Endodermal cell (in vitro differentiated cells): ENCODE data around the gene AK8. TPM values are rescaled to one million over a fixed set of nuclear protein-coding genes. Genes with fewer than 3 reads are reported as not detected.
"Not testable (repeated sequence)": the region's sequence is repeated elsewhere in the genome, so short reads cannot be mapped to it uniquely, and the experiment has no call there.

Source experiments
- DNase-seq: peaks from one replicate; pipeline ENCODE4 v3.0.0-alpha.2; 2017
- H3K27ac ChIP-seq: 2 replicates; pipeline ENCODE4 v1.5.1; 2013; ENCODE audit warnings: mild to moderate bottlenecking, low read depth, low read length, moderate library complexity
- H3K27me3 ChIP-seq: 2 replicates; pipeline ENCODE4 v1.6.1; 2013; ENCODE audit warnings: mild to moderate bottlenecking, low read length, moderate library complexity; ENCODE audit not compliant: insufficient read depth, control insufficient read depth, poor library complexity, severe bottlenecking
- H3K36me3 ChIP-seq: 2 replicates; pipeline ENCODE4 v1.7.0; 2013; ENCODE audit warnings: mild to moderate bottlenecking, low read length, moderate library complexity; ENCODE audit not compliant: control insufficient read depth, insufficient read depth
- H3K4me1 ChIP-seq: one replicate; pipeline ENCODE4 v1.7.0; 2013; ENCODE audit warnings: low read length; ENCODE audit not compliant: control insufficient read depth, insufficient read depth
- H3K4me3 ChIP-seq: 2 replicates; pipeline ENCODE4 v1.5.1; 2013; ENCODE audit warnings: mild to moderate bottlenecking, low read length, moderate library complexity
- H3K9ac ChIP-seq: 2 replicates; pipeline ENCODE4 v1.6.1; 2013; ENCODE audit warnings: mild to moderate bottlenecking, low read length, moderate library complexity; ENCODE audit not compliant: poor library complexity, severe bottlenecking; ENCODE audit errors: extremely low read depth
- H3K9me3 ChIP-seq: 2 replicates; pipeline ENCODE4 v1.6.1; 2013; ENCODE audit warnings: mild to moderate bottlenecking, low read length, moderate library complexity; ENCODE audit not compliant: control insufficient read depth
- H3K27ac Mint-ChIP-seq: 2 replicates; pipeline ENCODE4 v1.8.0; 2020; ENCODE audit warnings: mixed read lengths
- H3K27me3 Mint-ChIP-seq: 2 replicates; pipeline ENCODE4 v1.8.0; 2021; ENCODE audit warnings: mild to moderate bottlenecking, mixed read lengths; ENCODE audit not compliant: insufficient read depth
- H3K36me3 Mint-ChIP-seq: 2 replicates; pipeline ENCODE4 v1.8.0; 2020; ENCODE audit warnings: low read depth, mixed read lengths
- H3K4me1 Mint-ChIP-seq: 2 replicates; pipeline ENCODE4 v1.8.0; 2020; ENCODE audit warnings: mixed read lengths
- H3K4me3 Mint-ChIP-seq: 2 replicates; pipeline ENCODE4 v1.8.0; 2020; ENCODE audit warnings: mild to moderate bottlenecking, moderate library complexity, mixed read lengths
- H3K9me3 Mint-ChIP-seq: 2 replicates; pipeline ENCODE4 v1.8.0; 2020; ENCODE audit warnings: mild to moderate bottlenecking, mixed read lengths
- WGBS, 2 experiments: methylation state at CpG; one replicate each; pipeline versions ENCODE4 v1.1.5 to v1.1.7; 2013; ENCODE audit warnings: missing lambda C conversion rate in 2 of 2, mixed read lengths in 1 of 2; ENCODE audit not compliant: insufficient coverage in 1 of 2, insufficient read length in 1 of 2; 5-methylcytosine and 5-hydroxymethylcytosine counted together
- total RNA-seq, 2 donors: library from RNA; stranded (reverse); fragmentation: NEBNext Ultra II Directional in 1 of 2; extraction: Animal tissue kit (Norgen Biotek cat#: 25700) in 1 of 2; gene quantifications; 2 replicates in 1 of 2; 3 replicates in 1 of 2; pipeline ENCODE4 v1.2.1, GENCODE V29; 2021
- TF ChIP-seq, protein P1 (sequence below): fragments of 200-600 bp; sonication (generic); conservative IDR thresholded peaks from 2 replicates; pipeline ENCODE4 v1.5.0; 2021; ENCODE audit warnings: antibody characterized with exemption, mild to moderate bottlenecking

AK8 gene
- total RNA-seq, 2 donors from 2014 or later = 1.3 to 2.6 TPM

- H3K36me3 ChIP-seq = no peaks in the 10 kb centered on the region
- no peak overlapping the region for H3K4me3 Mint-ChIP-seq
- H3K9me3 ChIP-seq = no peaks in the 10 kb centered on the region
- DNase-seq = no peak
- no peaks in the 10 kb centered on the region for H3K36me3 Mint-ChIP-seq
- H3K4me1 ChIP-seq = no peaks in the 10 kb centered on the region
- no peak overlapping the region for H3K27ac ChIP-seq
- TF ChIP-seq, protein P1, sequence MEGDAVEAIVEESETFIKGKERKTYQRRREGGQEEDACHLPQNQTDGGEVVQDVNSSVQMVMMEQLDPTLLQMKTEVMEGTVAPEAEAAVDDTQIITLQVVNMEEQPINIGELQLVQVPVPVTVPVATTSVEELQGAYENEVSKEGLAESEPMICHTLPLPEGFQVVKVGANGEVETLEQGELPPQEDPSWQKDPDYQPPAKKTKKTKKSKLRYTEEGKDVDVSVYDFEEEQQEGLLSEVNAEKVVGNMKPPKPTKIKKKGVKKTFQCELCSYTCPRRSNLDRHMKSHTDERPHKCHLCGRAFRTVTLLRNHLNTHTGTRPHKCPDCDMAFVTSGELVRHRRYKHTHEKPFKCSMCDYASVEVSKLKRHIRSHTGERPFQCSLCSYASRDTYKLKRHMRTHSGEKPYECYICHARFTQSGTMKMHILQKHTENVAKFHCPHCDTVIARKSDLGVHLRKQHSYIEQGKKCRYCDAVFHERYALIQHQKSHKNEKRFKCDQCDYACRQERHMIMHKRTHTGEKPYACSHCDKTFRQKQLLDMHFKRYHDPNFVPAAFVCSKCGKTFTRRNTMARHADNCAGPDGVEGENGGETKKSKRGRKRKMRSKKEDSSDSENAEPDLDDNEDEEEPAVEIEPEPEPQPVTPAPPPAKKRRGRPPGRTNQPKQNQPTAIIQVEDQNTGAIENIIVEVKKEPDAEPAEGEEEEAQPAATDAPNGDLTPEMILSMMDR = no peak
- H3K4me1 Mint-ChIP-seq = no peaks in the 10 kb centered on the region
- H3K27me3 Mint-ChIP-seq = peaks cover 22% of the 10 kb centered on the region
- no peak overlapping the region for H3K9ac ChIP-seq
- H3K27ac Mint-ChIP-seq = no peak overlapping the region
- no peaks in the 10 kb centered on the region for H3K9me3 Mint-ChIP-seq
- WGBS, 2 experiments = 91% methylated on average over 5 to 12 of the region's 12 CpGs
- no peak overlapping the region for H3K4me3 ChIP-seq
- H3K27me3 ChIP-seq = no peaks in the 10 kb centered on the region
These were observed 156.4 kb downstream of the AK8 start for GRCh38 chr9:132721661-132722060.

DNA sequence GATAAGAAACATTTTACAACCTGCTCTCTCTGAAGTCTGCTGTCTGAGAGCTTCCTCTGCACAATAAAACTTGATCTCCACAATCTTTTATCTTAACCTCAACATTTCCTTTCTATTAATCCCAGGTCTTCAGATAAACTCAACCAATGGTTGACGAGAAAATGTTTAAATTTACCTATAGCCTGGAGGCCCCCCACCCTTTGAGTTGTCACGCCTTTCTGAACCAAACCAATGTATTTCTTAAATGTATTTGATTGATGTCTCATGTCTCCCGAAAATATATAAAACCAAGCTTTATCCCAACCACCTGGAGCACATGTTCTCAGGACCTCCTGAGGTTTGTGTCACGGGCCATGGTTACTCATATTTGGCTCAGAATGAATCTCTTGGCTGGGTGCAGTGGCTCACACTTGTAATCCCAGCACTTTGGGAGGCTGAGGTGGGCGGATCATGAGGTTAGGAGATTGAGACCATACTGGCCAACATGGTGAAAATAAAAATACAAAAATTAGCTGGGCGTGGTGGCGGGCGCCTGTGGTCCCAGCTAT lies 159.6 kb downstream of the AK8 start:
- H3K36me3 ChIP-seq, H3K9me3 Mint-ChIP-seq, DNase-seq, H3K4me3 ChIP-seq, H3K36me3 Mint-ChIP-seq, H3K27me3 ChIP-seq, H3K27ac ChIP-seq, H3K4me1 Mint-ChIP-seq, H3K27ac Mint-ChIP-seq, H3K4me3 Mint-ChIP-seq, H3K4me1 ChIP-seq, H3K9me3 ChIP-seq, H3K9ac ChIP-seq: not testable (repeated sequence)
- WGBS, 2 experiments = 82 to 95% methylated on average over 5 to 8 of the region's 8 CpGs
- peaks cover 16% of the 10 kb centered on the region for H3K27me3 Mint-ChIP-seq

- no peaks in the 10 kb centered on the region for H3K4me1 Mint-ChIP-seq
- no peak overlapping the region for H3K27ac ChIP-seq
- H3K4me3 ChIP-seq = no peak overlapping the region
- no peaks in the 10 kb centered on the region for H3K36me3 Mint-ChIP-seq
- H3K27me3 Mint-ChIP-seq = peaks cover 16% of the 10 kb centered on the region
- H3K9me3 ChIP-seq = no peaks in the 10 kb centered on the region
- peaks cover 4% of the 10 kb centered on the region for H3K9me3 Mint-ChIP-seq
- TF ChIP-seq, protein P1 = no peak
- H3K36me3 ChIP-seq = no peaks in the 10 kb centered on the region
- DNase-seq = no peak
- H3K27ac Mint-ChIP-seq = no peak overlapping the region
- H3K27me3 ChIP-seq = no peaks in the 10 kb centered on the region
- no peak overlapping the region for H3K9ac ChIP-seq
- WGBS, 2 experiments = 82 to 88% methylated on average over 7 to 13 of the region's 13 CpGs
- no peak overlapping the region for H3K4me3 Mint-ChIP-seq
- no peaks in the 10 kb centered on the region for H3K4me1 ChIP-seq
These were observed 160.6 kb downstream of the AK8 start for GRCh38 chr9:132717326-132717945.

DNA sequence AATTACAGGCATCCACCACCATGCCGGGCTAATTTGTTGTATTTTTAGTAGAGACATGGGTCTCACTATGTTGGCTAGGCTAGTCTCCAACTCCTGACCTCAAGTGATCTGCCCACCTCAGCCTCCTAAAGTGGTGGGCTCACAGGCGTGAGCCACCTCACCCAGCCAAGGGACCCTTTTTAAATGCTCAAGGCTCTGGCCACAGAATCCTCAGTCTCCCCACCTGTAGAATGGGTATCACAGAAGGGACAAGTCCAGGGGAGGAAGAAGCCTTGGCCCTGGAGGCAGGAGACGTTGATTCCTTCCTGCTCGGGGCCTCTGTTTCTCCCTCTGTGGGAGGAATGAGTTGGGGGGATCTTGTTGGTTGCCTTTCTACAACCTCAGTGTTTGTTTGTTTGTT lies 162.1 kb downstream of the AK8 start:
- Mint-ChIP-seq H3K9me3 (peaks cover 4% of the 10 kb centered on the region), H3K36me3 (no peaks in the 10 kb centered on the region), H3K27me3 (peaks cover 16% of the 10 kb centered on the region), H3K4me3 (no peak overlapping the region), H3K4me1 (no peaks in the 10 kb centered on the region), H3K27ac (no peak overlapping the region)
- Histone ChIP-seq H3K9me3 (no peaks in the 10 kb centered on the region), H3K36me3 (no peaks in the 10 kb centered on the region), H3K4me1 (no peaks in the 10 kb centered on the region), H3K27me3 (no peaks in the 10 kb centered on the region), H3K9ac (no peak overlapping the region), H3K27ac (no peak overlapping the region), H3K4me3 (no peak overlapping the region)
- 90 to 94% methylated on average over 2 to 4 of the region's 4 CpGs for WGBS, 2 experiments
- TF ChIP-seq, protein P1 = no peak
- no peak for DNase-seq
